ENCODE results near the gene PLA2G4D. TPM values are rescaled to one million over a fixed set of nuclear protein-coding genes. Genes with fewer than 3 reads are reported as not detected.

Gene PLA2G4D
- total RNA-seq, 1 experiment from 2014 or later, result not detected

- ChIA-PET POLR2A (no interaction called here), CTCF (interaction anchor here (0.6 to 1.2 kb wide), 2 partner anchors 35 to 55 kb away, joined by 3 to 4 read pairs; no protein-coding TSS in a partner anchor)
- intact Hi-C loops (cut with micrococcal nuclease; ENCODE audit: unreplicated experiment) (loop anchor here (5.0 kb wide), 1 partner anchor 152 kb away; no protein-coding TSS in a partner anchor), in situ Hi-C loops (cut with HindIII; ENCODE audit: low pct_unique_long_range_greater_than_20kb, low sequenced_read_pairs) (no loop called here)
- Histone ChIP-seq H3K4me1 (ENCODE audit: control insufficient read depth, insufficient read depth, low read length) (no peaks in the 10 kb centered on the region; the same call in 1 of the 2 replicates), H3K36me3 (ENCODE audit: control insufficient read depth, insufficient read depth, low read length) (no peaks in the 10 kb centered on the region), H3K27ac (ENCODE audit: low read length) (no peak overlapping the region), H3K4me3 (ENCODE audit: low read depth in 2 of 2, low read length in 2 of 2) (no peak overlapping the region), H3K27me3 (ENCODE audit: control insufficient read depth, insufficient read depth, low read length) (no peaks in the 10 kb centered on the region), H3K9me3 (ENCODE audit: control insufficient read depth, insufficient read depth, low read depth, low read length) (no peaks in the 10 kb centered on the region)
- DNase-seq (ENCODE audit: low read depth, low spot score) (no peak), ATAC-seq (no peak)
- TF ChIP-seq SIN3A (IDR thresholded peaks at IDR 0.05; ENCODE audit: borderline replicate concordance, insufficient read depth, low read depth, low read length) (no peak), TCF7L2 (IDR thresholded peaks at IDR 0.05; ENCODE audit: low read depth, low read length) (no peak), POLR2AphosphoS5 (IDR thresholded peaks at IDR 0.05; ENCODE audit: low read depth, low read length) (no peak)
- TF ChIP-seq, protein P1, sequence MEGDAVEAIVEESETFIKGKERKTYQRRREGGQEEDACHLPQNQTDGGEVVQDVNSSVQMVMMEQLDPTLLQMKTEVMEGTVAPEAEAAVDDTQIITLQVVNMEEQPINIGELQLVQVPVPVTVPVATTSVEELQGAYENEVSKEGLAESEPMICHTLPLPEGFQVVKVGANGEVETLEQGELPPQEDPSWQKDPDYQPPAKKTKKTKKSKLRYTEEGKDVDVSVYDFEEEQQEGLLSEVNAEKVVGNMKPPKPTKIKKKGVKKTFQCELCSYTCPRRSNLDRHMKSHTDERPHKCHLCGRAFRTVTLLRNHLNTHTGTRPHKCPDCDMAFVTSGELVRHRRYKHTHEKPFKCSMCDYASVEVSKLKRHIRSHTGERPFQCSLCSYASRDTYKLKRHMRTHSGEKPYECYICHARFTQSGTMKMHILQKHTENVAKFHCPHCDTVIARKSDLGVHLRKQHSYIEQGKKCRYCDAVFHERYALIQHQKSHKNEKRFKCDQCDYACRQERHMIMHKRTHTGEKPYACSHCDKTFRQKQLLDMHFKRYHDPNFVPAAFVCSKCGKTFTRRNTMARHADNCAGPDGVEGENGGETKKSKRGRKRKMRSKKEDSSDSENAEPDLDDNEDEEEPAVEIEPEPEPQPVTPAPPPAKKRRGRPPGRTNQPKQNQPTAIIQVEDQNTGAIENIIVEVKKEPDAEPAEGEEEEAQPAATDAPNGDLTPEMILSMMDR (IDR thresholded peaks at IDR 0.05), result no peak
- TF ChIP-seq, protein P2, sequence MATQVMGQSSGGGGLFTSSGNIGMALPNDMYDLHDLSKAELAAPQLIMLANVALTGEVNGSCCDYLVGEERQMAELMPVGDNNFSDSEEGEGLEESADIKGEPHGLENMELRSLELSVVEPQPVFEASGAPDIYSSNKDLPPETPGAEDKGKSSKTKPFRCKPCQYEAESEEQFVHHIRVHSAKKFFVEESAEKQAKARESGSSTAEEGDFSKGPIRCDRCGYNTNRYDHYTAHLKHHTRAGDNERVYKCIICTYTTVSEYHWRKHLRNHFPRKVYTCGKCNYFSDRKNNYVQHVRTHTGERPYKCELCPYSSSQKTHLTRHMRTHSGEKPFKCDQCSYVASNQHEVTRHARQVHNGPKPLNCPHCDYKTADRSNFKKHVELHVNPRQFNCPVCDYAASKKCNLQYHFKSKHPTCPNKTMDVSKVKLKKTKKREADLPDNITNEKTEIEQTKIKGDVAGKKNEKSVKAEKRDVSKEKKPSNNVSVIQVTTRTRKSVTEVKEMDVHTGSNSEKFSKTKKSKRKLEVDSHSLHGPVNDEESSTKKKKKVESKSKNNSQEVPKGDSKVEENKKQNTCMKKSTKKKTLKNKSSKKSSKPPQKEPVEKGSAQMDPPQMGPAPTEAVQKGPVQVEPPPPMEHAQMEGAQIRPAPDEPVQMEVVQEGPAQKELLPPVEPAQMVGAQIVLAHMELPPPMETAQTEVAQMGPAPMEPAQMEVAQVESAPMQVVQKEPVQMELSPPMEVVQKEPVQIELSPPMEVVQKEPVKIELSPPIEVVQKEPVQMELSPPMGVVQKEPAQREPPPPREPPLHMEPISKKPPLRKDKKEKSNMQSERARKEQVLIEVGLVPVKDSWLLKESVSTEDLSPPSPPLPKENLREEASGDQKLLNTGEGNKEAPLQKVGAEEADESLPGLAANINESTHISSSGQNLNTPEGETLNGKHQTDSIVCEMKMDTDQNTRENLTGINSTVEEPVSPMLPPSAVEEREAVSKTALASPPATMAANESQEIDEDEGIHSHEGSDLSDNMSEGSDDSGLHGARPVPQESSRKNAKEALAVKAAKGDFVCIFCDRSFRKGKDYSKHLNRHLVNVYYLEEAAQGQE (IDR thresholded peaks at IDR 0.05; ENCODE audit: insufficient read depth in 1 of 2, low read depth in 2 of 2, low read length in 1 of 2), result no peak
- BruUV-seq (replicated peaks), result no TSS peak
Measured at GRCh38 chr15:42138968-42139386, 44.6 kb upstream of the PLA2G4D start.

- DNase-seq (ENCODE audit: low read depth, low spot score), result no peak
- TF ChIP-seq TCF7L2 (IDR thresholded peaks at IDR 0.05; ENCODE audit: low read depth, low read length) (no peak), POLR2AphosphoS5 (IDR thresholded peaks at IDR 0.05; ENCODE audit: low read depth, low read length) (no peak), SIN3A (IDR thresholded peaks at IDR 0.05; ENCODE audit: borderline replicate concordance, insufficient read depth, low read depth, low read length) (no peak)
- TF ChIP-seq, protein P1 (IDR thresholded peaks at IDR 0.05), result no peak
- TF ChIP-seq, protein P2 (IDR thresholded peaks at IDR 0.05; ENCODE audit: insufficient read depth in 1 of 2, low read depth in 2 of 2, low read length in 1 of 2), result no peak
- POLR2A ChIA-PET, result no interaction called here
- Histone ChIP-seq H3K4me1 (ENCODE audit: control insufficient read depth, insufficient read depth, low read length) (no peaks in the 10 kb centered on the region; the same call in 1 of the 2 replicates), H3K27ac (ENCODE audit: low read length) (no peak overlapping the region), H3K4me3 (ENCODE audit: low read depth in 2 of 2, low read length in 2 of 2) (no peak overlapping the region), H3K36me3 (ENCODE audit: control insufficient read depth, insufficient read depth, low read length) (no peaks in the 10 kb centered on the region), H3K27me3 (ENCODE audit: control insufficient read depth, insufficient read depth, low read length) (no peaks in the 10 kb centered on the region), H3K9me3 (ENCODE audit: control insufficient read depth, insufficient read depth, low read depth, low read length) (no peaks in the 10 kb centered on the region)
- intact Hi-C loops (cut with micrococcal nuclease; ENCODE audit: unreplicated experiment), result loop anchor here (5.0 kb wide), 1 partner anchor 151 kb away; no protein-coding TSS in a partner anchor
- CTCF ChIA-PET, result interaction anchor here (1.4 kb wide), 1 partner anchor 54 kb away, joined by 5 read pairs; no protein-coding TSS in a partner anchor
- ATAC-seq, result no peak
- in situ Hi-C loops (cut with HindIII; ENCODE audit: low pct_unique_long_range_greater_than_20kb, low sequenced_read_pairs), result no loop called here
- BruUV-seq (replicated peaks), result no TSS peak
Measured at GRCh38 chr15:42138411-42138810, 44.0 kb upstream of the PLA2G4D start.
